ENCODE results near the gene ZNF444.
"Not testable (repeated sequence)": the region's sequence is repeated elsewhere in the genome, so short reads cannot be mapped to it uniquely, and the experiment has no call there.

Gene ZNF444

DNA sequence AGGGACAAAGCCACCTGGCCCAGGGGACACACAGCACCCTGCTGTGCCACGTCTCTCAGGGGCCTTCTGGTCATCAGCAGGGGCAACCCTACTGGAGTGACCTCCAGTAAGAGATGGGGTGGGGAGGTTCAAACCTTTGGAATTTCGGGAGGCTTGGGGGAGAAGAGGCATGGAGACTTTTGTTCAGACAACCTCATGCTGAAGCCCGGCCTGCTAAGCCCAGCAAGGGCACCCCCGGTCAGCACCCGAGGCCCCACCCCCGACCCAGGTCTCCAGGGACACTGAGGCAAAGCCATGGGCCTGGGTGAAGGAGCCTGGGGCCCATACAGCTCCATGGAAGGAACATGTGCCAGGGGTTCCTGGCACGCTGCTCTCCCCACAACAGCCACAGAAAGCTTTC lies 43.3 kb upstream of the ZNF444 start:
- TF ChIP-seq EZH2phosphoT487 (IDR thresholded peaks at IDR 0.05; ENCODE audit: borderline replicate concordance) = no peak
- TF ChIP-seq, protein P1, sequence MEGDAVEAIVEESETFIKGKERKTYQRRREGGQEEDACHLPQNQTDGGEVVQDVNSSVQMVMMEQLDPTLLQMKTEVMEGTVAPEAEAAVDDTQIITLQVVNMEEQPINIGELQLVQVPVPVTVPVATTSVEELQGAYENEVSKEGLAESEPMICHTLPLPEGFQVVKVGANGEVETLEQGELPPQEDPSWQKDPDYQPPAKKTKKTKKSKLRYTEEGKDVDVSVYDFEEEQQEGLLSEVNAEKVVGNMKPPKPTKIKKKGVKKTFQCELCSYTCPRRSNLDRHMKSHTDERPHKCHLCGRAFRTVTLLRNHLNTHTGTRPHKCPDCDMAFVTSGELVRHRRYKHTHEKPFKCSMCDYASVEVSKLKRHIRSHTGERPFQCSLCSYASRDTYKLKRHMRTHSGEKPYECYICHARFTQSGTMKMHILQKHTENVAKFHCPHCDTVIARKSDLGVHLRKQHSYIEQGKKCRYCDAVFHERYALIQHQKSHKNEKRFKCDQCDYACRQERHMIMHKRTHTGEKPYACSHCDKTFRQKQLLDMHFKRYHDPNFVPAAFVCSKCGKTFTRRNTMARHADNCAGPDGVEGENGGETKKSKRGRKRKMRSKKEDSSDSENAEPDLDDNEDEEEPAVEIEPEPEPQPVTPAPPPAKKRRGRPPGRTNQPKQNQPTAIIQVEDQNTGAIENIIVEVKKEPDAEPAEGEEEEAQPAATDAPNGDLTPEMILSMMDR (conservative IDR thresholded peaks at IDR 0.05; ENCODE audit: low read length) = no peak
- no peaks in the 10 kb centered on the region for H3F3A ChIP-seq (ENCODE audit: low read depth)
- no peaks in the 10 kb centered on the region for H3K9me2 ChIP-seq (replicated peaks; ENCODE audit: low read depth, low read length)
- no peaks in the 10 kb centered on the region for H3K27me3 ChIP-seq (ENCODE audit: insufficient read depth, low read length, poor library complexity, severe bottlenecking)
- no peaks in the 10 kb centered on the region for H3K4me1 ChIP-seq (ENCODE audit: insufficient read depth, low read length, poor library complexity, severe bottlenecking)
- H3K36me3 ChIP-seq (ENCODE audit: insufficient read depth, low read length) = peaks cover 54% of the 10 kb centered on the region; the same call in 1 of the 2 replicates
- no peak overlapping the region for H2AFZ ChIP-seq (ENCODE audit: low read length)
- no peak overlapping the region for H3K4me3 ChIP-seq (ENCODE audit: low read length, poor library complexity, severe bottlenecking)
- H3K4me2 ChIP-seq (ENCODE audit: low read depth, low read length, poor library complexity, severe bottlenecking) = no peak overlapping the region
- peaks cover 11% of the 10 kb centered on the region for H4K20me1 ChIP-seq (ENCODE audit: insufficient read depth, low read length, poor library complexity, severe bottlenecking)
- H3K79me2 ChIP-seq (ENCODE audit: insufficient read depth, low read length) = peaks cover 9% of the 10 kb centered on the region; the same call in 1 of the 2 replicates
- H3K9me3 ChIP-seq (ENCODE audit: insufficient read depth, low read depth, low read length) = no peaks in the 10 kb centered on the region
- H3K9ac ChIP-seq (ENCODE audit: low read depth, low read length, poor library complexity, severe bottlenecking) = no peak overlapping the region

DNA sequence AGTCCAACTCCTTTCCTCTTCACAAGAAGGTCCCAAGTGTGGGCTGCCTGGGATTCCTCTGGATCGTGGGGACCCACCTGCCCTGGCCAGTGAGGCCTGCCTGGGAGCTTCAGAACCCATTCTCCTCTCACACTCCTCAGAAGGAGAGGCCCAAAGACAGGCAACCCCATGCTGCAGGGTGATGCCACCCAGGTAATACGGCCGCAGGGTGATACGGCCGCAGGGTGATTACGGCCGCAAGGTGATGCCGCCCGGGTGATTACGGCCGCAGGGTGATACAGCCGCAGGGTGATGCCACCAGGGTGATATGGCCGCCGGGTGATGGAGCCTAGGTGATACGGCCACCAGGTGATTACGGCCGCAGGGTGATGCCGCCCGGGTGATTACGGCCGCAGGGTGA lies 42.9 kb upstream of the ZNF444 start:
- H3K9ac ChIP-seq (ENCODE audit: low read depth, low read length, poor library complexity, severe bottlenecking); H3F3A ChIP-seq (ENCODE audit: low read depth); H3K27me3 ChIP-seq (ENCODE audit: insufficient read depth, low read length, poor library complexity, severe bottlenecking); H3K4me1 ChIP-seq (ENCODE audit: insufficient read depth, low read length, poor library complexity, severe bottlenecking); H2AFZ ChIP-seq (ENCODE audit: low read length); H3K9me3 ChIP-seq (ENCODE audit: insufficient read depth, low read depth, low read length); H3K4me3 ChIP-seq (ENCODE audit: low read length, poor library complexity, severe bottlenecking); H3K9me2 ChIP-seq (replicated peaks; ENCODE audit: low read depth, low read length); H3K4me2 ChIP-seq (ENCODE audit: low read depth, low read length, poor library complexity, severe bottlenecking): not testable (repeated sequence)
- Histone ChIP-seq H3K36me3 (ENCODE audit: insufficient read depth, low read length) (peaks cover 50% of the 10 kb centered on the region; the same call in 1 of the 2 replicates), H3K79me2 (ENCODE audit: insufficient read depth, low read length) (peaks cover 14% of the 10 kb centered on the region; the same call in 1 of the 2 replicates), H4K20me1 (ENCODE audit: insufficient read depth, low read length, poor library complexity, severe bottlenecking) (peaks cover 15% of the 10 kb centered on the region)

DNA sequence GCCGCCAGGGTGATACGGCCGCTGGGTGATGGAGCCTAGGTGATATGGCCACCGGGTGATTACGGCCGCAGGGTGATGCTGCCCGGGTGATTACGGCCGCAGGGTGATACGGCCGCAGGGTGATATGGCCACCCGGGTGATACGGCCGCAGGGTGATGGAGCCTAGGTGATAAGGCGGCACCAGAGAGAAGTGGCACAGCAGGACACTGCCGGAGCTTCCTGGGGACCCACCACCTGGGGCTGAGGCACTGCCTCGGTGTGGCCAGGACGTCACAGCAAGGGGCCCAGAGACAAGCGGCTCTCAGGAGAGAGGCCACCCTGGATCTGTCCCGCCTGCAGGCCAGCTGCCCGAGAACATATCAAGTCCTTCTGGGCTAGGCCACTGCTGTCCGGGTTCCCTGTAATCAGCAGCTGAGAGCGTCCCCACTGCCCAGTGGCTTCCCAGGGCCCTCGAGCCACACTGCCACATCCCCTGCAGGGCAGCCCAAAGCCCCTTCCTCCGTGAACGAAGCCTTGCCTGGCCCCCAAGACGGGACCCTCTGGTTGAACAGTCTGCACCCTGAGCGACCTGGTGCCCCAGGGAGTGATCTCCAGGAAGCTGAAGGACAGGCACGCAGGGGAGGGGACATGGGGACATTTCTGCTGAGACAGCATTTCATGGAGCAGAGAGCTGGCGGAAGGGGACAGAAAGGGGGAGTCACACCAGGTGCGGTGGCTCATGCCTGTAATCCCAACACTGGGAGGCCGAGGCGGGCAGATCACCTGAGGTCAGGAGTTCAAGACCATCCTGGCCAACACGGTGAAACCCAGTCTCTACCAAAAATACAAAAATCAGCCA lies 42.1 kb upstream of the ZNF444 start:
- Histone ChIP-seq H4K20me1 (ENCODE audit: insufficient read depth, low read length, poor library complexity, severe bottlenecking) (peaks cover 19% of the 10 kb centered on the region), H3K79me2 (ENCODE audit: insufficient read depth, low read length) (peaks cover 18% of the 10 kb centered on the region; the same call in 1 of the 2 replicates), H3K9ac (ENCODE audit: low read depth, low read length, poor library complexity, severe bottlenecking) (no peak overlapping the region), H3K36me3 (ENCODE audit: insufficient read depth, low read length) (peaks cover 50% of the 10 kb centered on the region; the same call in 1 of the 2 replicates), H3K27me3 (ENCODE audit: insufficient read depth, low read length, poor library complexity, severe bottlenecking) (no peaks in the 10 kb centered on the region), H2AFZ (ENCODE audit: low read length) (no peak overlapping the region), H3K9me2 (replicated peaks; ENCODE audit: low read depth, low read length) (no peaks in the 10 kb centered on the region), H3K4me1 (ENCODE audit: insufficient read depth, low read length, poor library complexity, severe bottlenecking) (no peaks in the 10 kb centered on the region), H3K4me3 (ENCODE audit: low read length, poor library complexity, severe bottlenecking) (no peak overlapping the region), H3K9me3 (ENCODE audit: insufficient read depth, low read depth, low read length) (no peaks in the 10 kb centered on the region), H3F3A (ENCODE audit: low read depth) (no peaks in the 10 kb centered on the region), H3K4me2 (ENCODE audit: low read depth, low read length, poor library complexity, severe bottlenecking) (no peak overlapping the region)
- TF ChIP-seq, protein P1 (conservative IDR thresholded peaks at IDR 0.05; ENCODE audit: low read length) = no peak
